ENCODE data around the gene DDX1.

DDX1 gene

GRCh38 chr2:15563227-15564100 is 28.2 kb upstream of the DDX1 start:
- DNase-seq, result no peak

DNA sequence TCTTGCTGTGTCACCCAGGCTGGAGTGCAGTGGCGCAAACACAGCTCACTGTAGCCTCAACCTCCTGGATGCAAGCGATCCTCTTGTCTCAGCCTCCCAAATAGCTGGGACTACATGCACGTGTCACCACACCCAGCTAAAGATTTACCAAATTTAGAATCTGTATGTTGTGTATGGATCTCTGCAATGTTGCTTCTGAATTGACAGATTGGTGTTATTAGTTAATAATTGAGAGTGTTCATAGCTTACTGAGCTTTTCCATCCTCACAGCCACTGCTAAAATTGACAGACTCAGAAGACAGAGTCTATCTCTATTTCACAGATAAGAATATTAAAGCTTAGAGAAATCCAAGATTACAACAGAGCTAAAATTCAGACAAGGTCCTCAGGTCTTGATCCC is 26.3 kb upstream of the DDX1 start:
- DNase-seq, result no peak

- DNase-seq, result no peak
Observed at GRCh38 chr2:15565994-15566671, 25.5 kb upstream of the DDX1 start.

DNA sequence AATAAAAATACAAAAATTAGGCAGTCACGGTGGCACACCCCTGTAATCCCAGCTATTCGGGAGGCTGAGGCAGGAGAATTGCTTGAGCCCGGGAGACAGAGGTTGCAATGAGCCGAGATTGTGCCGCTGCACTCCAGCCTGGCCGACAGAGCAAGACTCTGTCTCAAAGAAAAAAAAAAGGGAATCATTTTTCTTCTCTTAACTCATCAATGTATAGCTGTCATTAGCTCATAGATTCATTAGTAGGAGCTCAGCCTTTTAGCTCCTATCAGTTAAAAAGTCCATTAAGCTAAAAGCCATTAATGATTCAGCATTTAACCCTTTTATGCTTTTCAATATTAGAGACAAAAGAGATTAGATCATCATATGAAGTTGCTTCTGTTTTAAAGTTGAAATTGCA is 24.8 kb upstream of the DDX1 start:
- no peak for DNase-seq

DNA sequence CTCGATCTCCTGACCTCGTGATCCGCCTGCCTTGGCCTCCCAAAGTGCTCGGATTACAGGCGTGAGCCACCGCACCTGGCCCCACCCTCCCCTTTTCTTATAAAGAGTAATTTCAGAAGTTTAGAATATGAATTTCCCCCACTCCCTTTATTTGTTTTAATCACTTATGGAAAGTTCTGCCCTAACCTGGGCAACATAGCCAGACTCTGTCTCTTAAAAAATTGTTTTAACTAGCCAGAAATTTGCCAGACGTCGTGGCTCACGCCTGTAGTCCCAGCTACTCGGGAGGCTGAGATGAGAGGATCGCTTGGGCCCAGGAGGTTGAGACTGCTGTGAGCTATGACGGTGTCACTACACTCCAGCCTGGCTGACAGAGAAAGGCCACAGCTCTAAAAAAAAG is 22.8 kb upstream of the DDX1 start:
- DNase-seq, result no peak

DNA sequence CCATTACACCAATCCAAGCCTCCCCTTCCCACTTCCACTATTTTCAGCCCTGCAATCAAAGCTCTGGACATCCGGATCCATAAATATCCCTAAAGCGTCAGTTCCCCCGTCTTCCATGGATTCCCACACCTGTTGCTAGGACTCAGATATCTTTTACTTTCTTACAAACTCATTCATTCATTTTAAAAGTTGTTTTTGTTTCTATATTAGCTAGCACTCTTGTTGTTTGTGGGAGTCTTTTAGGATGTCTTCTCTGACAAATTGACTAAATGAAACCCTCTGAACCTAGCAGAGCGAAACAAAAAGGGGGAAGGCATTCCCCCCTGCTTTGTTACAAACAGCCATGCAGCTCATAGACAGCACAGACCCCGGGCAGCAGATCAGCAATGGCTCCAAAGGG is 21.6 kb upstream of the DDX1 start:
- DNase-seq, result no peak

DNA sequence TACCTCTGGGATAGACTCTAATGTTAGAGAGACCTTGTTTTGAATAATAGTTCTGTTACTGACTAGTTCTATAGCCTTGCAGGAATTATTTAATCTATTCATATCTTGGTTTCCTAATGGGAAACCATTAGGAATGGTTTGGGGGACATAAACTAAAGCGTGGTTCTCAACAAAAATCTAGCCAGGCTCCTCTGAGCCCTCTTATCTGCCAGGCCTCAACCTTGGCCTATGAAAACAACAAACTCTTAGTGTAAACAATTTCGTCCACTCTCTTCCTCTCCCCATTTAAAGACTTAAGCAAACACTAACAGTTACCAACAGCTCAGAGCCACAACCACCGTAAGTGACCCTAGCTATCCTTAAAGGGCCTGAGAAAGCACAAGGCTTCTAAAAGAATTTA is 19.9 kb upstream of the DDX1 start:
- no peak for DNase-seq

GRCh38 chr2:15577071-15577735 is 14.5 kb upstream of the DDX1 start:
- DNase-seq, result peak; percentile 58 to 87 (median 79)

DNA sequence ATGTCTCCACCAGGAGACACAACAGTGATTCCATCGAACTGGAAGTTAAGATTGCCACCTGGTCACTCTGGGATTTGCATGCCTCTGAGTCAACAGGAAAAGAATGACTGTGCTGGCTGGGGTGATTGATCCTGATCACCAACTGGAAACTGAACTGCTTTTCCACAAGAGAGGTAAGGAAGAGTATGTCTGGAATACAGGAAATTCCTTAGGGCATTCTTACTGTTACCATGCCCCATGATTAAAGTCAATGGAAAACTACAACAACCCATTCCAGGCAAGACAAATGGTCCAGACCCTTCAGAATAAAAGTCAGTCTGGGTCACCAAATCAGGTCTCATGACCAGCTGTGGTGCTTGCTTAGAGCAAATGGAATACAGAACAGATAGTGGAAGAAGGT is 12.0 kb upstream of the DDX1 start:
- no peak for DNase-seq

GRCh38 chr2:15580451-15580850 is 11.2 kb upstream of the DDX1 start:
- DNase-seq, result no peak

DNA sequence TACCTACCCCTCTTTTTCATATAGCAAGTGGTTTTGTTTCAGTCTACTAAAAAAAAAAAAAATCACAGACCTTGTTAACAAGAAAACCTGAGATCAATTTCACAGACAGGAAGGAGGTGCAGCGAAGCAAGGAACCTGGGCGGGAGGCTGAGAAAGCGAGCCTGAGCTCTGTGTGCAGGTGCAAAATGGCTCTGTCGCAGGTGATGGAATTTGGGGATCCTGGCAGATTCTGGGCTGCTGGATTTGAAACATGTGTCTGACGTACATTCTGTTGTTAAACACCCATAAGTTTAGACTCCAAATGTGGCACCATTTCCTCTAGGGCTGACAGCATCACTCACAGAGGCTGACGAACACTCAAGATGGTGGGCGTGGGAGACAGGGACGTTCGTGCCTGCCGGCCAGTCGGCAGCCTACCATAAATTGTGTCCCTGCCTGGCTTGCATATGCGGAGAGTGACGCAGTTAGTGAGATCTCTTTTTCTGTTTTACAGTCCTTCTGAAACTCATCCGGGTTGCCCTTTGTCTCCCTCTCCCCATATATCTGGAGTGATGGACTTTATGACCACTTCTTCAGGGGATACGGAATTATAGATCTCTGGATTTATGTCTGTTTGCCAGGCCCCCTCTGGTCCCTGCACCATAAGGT is 8.8 kb upstream of the DDX1 start:
- no peak for DNase-seq

DNA sequence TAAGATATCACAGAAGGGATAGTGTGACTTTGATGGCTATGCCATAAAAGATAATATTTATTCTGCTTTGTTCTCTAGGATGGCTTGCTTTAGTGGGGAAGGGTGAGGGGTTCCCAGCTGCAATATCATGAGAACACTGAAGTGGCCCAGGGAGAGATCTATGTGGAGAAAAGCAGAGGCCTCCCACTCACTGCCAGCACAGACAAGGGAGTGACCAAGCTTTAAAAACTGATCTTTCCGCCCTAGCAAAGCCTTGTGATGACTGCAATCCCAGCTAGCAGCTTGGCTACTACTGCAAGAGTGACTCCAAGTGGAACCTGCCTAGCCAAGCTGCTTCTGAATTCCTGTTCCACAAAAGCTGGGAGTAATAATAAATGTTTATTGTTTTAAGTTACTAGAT is 7.8 kb upstream of the DDX1 start:
- no peak for DNase-seq

DNA sequence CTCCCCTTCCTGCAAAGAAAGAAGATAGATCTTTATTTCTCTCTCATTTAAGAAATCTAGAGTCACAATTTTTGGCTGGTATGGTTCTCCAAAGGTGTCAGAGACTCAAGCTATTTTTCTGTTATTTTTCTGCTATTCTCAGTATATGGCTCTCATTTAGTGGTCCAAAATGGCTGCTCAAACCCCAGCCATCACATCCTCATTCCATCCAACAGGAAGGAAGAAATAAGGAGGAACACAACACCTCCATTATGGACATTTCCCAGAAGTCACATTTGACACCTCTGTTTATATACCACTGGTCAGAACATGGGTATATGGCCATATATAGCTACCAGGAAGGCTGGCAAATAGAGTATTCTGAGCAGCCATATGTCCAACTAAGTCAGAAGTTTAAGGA is 7.4 kb upstream of the DDX1 start:
- DNase-seq, result no peak

DNA sequence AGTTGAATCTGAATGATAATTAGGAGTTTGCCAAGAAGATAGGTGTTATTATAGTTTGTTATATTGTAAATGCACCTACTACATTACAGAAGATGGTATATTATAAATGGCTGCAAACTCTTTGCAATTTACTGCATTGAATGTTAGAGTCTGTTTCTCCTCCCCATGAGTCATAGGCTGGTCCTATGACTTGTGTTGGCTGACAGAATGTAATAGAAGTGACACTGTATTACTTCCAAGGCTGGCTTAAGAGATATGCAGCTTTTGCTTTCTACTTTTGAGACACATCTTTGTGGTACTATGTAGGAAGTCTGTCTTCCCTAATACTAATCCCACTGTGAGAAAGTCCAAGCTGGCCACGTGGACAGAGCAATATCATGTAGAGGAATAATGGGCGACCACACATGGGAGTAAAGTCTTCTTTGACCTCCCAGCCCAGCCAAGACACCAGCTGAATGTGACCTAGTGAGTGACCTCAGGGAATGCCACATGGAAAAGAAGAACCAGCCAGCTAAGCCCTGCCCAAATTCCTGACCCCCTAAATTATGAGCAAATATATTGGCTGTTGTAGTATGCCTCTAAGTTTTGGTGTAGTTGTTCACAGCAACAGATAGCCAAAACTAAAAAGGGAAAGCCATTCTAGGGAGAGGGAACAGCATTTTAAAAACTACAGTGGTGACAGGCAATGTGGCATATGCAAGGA is 6.8 kb upstream of the DDX1 start:
- DNase-seq, result no peak

GRCh38 chr2:15588329-15588919 is 3.2 kb upstream of the DDX1 start:
- no peak for DNase-seq

GRCh38 chr2:15591373-15591691 is 336 bp upstream of the DDX1 start:
- no peak for DNase-seq

DNA sequence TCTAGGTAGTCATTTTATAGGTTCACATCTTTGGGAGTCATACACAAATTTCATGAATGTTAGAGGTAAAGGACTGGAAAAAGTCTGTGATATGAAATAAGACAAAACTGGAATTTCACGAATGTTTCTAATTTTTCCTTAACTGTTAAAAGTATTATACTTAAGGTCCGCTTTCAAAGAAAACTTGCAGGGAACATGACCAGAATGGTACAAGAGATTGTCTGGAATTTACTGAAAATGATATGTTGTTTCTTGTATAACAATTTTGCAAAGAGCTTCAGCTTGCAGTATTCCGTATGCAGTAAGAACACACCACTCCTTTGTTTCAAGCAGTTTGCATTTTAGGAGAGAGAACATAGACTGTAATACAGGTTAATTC is 1.6 kb downstream of the DDX1 start:
- DNase-seq, result no peak

DNA sequence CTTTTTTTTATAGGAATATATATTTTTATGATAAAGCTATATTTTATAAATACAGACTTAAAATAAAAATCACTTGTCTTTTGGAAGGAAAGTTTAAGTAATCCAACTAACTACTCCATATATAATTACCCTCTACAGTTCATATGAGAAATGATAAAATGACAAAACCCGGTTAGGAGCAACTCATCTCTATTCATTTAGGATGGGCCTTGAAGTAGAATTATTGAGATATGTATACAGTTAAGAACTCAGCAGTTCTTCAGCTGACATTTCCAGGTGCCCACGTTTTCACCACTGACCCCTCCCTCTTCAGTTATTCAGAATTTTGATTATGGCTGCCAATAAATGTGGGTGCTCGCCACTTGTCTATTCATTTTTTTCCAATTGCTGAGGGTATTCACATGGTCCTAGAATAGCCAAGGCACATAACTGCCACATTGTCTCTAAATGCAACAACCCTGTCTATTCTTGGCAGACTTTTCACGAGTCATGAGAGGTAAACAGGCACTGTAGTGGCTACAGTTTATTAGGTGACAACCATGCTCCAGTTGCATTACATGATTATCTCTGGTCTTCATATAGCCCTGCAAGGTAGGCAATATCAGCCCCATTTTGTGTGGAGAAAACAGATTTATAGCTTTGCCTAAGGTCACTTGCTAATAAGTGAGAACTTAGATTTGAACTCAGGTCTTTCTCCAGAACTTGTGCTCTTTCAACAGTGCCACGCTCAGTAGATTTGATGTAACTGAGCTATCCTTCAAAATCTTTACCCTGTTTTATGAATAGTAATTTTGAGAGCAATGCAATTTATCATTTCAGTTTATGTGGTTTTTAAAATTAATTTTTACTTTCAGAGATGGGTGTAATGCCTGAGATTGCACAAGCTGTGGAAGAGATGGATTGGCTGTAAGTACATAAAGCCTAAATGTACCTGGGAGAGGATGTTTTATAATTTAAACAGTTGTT is 2.9 kb downstream of the DDX1 start:
- no peak for DNase-seq

DNA sequence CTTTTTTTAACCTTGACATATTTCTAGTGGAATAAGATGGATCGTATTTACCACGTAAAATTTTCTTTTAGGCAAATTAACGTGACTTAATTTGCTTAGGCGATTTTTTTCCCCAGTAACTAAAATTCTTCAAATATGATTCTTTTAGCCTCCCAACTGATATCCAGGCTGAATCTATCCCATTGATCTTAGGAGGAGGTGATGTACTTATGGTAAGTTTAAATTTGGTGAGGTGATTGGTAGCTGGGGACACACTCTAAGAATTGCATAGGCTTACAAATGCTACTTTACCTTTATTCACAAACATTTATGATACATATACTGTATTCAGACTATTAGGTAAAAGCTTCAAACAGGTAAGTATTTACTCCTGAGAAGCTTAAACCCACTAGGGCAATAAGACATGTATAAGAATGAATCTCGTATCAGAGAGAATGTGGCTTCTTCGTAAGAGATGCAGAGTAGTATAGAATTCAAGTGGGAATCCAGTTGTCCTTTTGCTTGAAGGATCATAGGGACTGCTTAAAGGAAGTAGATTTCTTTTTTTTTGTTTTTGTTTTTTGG is 3.8 kb downstream of the DDX1 start:
- DNase-seq, result no peak

GRCh38 chr2:15595936-15596335 is 4.3 kb downstream of the DDX1 start:
- DNase-seq, result no peak

GRCh38 chr2:15596350-15596749 is 4.7 kb downstream of the DDX1 start:
- DNase-seq, result no peak

Measured in activated naive CD4-positive, alpha-beta T cell (primary cell).